Endothelial cell of umbilical vein (primary cell): ENCODE measurements around the gene HAUS6. TPM values are rescaled to one million over a fixed set of nuclear protein-coding genes. Genes with fewer than 3 reads are reported as not detected.

Source experiments
- BruUV-seq: library from RNA; stranded (reverse); fragments of 400-500 nt; replicated peaks from 2 replicates; lab custom pipeline; 2021; lab: Mats Ljungman, UMichigan
- CTCF ChIA-PET: fragments of 300-600, 350-600 bp; sonication (Branson Sonifier 250); formaldehyde crosslinking; loops from one replicate; lab custom pipeline; 2021; ENCODE audit warnings: antibody characterized with exemption, inconsistent platforms; lab: Charles Lee
- POLR2A ChIA-PET: fragments of 300-600, 350-600 bp; sonication (Branson Sonifier 250); formaldehyde crosslinking; loops from one replicate; lab custom pipeline; 2021; ENCODE audit warnings: antibody characterized with exemption, inconsistent platforms; lab: Charles Lee
- DNase-seq: peaks from one replicate; pipeline ENCODE4 v3.0.0-alpha.2; 2011; ENCODE audit warnings: low read depth, low spot score
- FAIRE-seq: peaks from 2 replicates; lab custom pipeline; 2011; peaks lifted over from hg19 to GRCh38; lab: Jason Lieb, UNC
- H2AFZ ChIP-seq: 2 replicates; pipeline ENCODE4 v1.6.0; 2012; ENCODE audit warnings: low read depth, low read length, control low read depth, inconsistent platforms
- H3K27ac ChIP-seq: 2 replicates; pipeline ENCODE4 v1.5.1; 2011; ENCODE audit warnings: low read depth, mild to moderate bottlenecking, control low read depth, low read length, moderate library complexity; ENCODE audit not compliant: insufficient read depth
- H3K27me3 ChIP-seq, 2 experiments: 2 replicates each; pipeline versions ENCODE4 v1.6.0 to v1.6.1; 2011; ENCODE audit warnings: low read length in 2 of 2, mixed read lengths in 1 of 2; ENCODE audit not compliant: control insufficient read depth in 2 of 2, insufficient read depth in 2 of 2
- H3K36me3 ChIP-seq, 2 experiments: 2 replicates in 1 of 2; 3 replicates in 1 of 2; pipeline ENCODE4 v1.5.1; 2011; ENCODE audit warnings: low read length in 2 of 2, mild to moderate bottlenecking in 1 of 2, moderate library complexity in 1 of 2; ENCODE audit not compliant: control insufficient read depth in 2 of 2, insufficient read depth in 2 of 2; ENCODE audit errors: extremely low read depth in 1 of 2
- H3K4me1 ChIP-seq: 3 replicates; pipeline ENCODE4 v1.5.1; 2011; ENCODE audit warnings: mild to moderate bottlenecking, low read length; ENCODE audit not compliant: control insufficient read depth, insufficient read depth; ENCODE audit errors: extremely low read depth
- H3K4me2 ChIP-seq: 2 replicates; pipeline ENCODE4 v1.6.1; 2011; ENCODE audit warnings: low read length, control low read depth, mixed read lengths; ENCODE audit not compliant: insufficient read depth
- H3K4me3 ChIP-seq, 3 experiments: fragments of 200-600 bp in 1 of 3; sonication (generic), shearing (Covaris generic) in 1 of 3; replicated peaks in 1 of 3; 2 replicates each; pipeline ENCODE4 v1.5.1; 2011 to 2016; ENCODE audit warnings: control low read depth in 3 of 3, low read length in 3 of 3, mild to moderate bottlenecking in 2 of 3, inconsistent platforms in 1 of 3, low read depth in 1 of 3, moderate library complexity in 1 of 3; ENCODE audit not compliant: insufficient read depth in 1 of 3
- H3K79me2 ChIP-seq: 2 replicates; pipeline ENCODE4 v1.6.0; 2012; ENCODE audit warnings: low read length, inconsistent platforms; ENCODE audit not compliant: control insufficient read depth, insufficient read depth
- H3K9ac ChIP-seq: replicated peaks from 2 replicates; pipeline ENCODE3; 2011; ENCODE audit warnings: low read length, control low read depth; ENCODE audit not compliant: insufficient read depth; ENCODE audit errors: extremely low read depth
- H3K9me1 ChIP-seq: replicated peaks from 3 replicates; pipeline ENCODE4 v1.6.0; 2011; ENCODE audit warnings: mild to moderate bottlenecking, low read length; ENCODE audit not compliant: control insufficient read depth, insufficient read depth; ENCODE audit errors: extremely low read depth
- H3K9me3 ChIP-seq: replicated peaks from 2 replicates; pipeline ENCODE4 v1.5.1; 2012; ENCODE audit warnings: low read length, inconsistent platforms; ENCODE audit not compliant: control insufficient read depth, insufficient read depth
- H4K20me1 ChIP-seq: replicated peaks from 2 replicates; pipeline ENCODE3; 2011; ENCODE audit warnings: mild to moderate bottlenecking, low read length; ENCODE audit not compliant: control insufficient read depth, insufficient read depth; ENCODE audit errors: extremely low read depth
- CTCF ChIP-seq, 2 donors: IDR thresholded peaks; 1 replicate in 1 of 2; 2 replicates in 1 of 2; pipeline ENCODE4 v1.5.1; 2011; ENCODE audit warnings: low read length in 2 of 2, mild to moderate bottlenecking in 2 of 2, moderate library complexity in 2 of 2, control low read depth in 1 of 2, inconsistent platforms in 1 of 2, low read depth in 1 of 2; ENCODE audit not compliant: insufficient read depth in 1 of 2; ENCODE audit errors: extremely low read depth in 1 of 2
- EZH2 ChIP-seq: IDR thresholded peaks from 2 replicates; pipeline ENCODE4 v1.6.1; 2012; ENCODE audit warnings: borderline replicate concordance, low read depth, mild to moderate bottlenecking, moderate library complexity, low read length, inconsistent platforms; ENCODE audit not compliant: severe bottlenecking
- FOS ChIP-seq: IDR thresholded peaks from 2 replicates; pipeline ENCODE4 v1.6.1; 2011; ENCODE audit warnings: mild to moderate bottlenecking, low read length, moderate library complexity, borderline replicate concordance; ENCODE audit not compliant: insufficient read depth
- GATA2 ChIP-seq: IDR thresholded peaks from 2 replicates; pipeline ENCODE4 v1.7.0; 2011; ENCODE audit warnings: low read depth, mild to moderate bottlenecking, moderate library complexity, mixed read lengths, low read length; ENCODE audit not compliant: insufficient read length, insufficient read depth
- MYC ChIP-seq: IDR thresholded peaks from one replicate; pipeline ENCODE4 v1.6.1; 2011; ENCODE audit warnings: mild to moderate bottlenecking, low read depth, low read length
- POLR2A ChIP-seq: IDR thresholded peaks from 2 replicates; pipeline ENCODE4 v1.6.1; 2012; ENCODE audit warnings: low read depth, mild to moderate bottlenecking, control low read depth, low read length
- dilution Hi-C: fragments of 300-500 bp; cut with MboI; formaldehyde crosslinking; loops from one replicate; pipeline ENCODE4 v1.15.0; 2019; ENCODE audit warnings: low sequenced_read_pairs; ENCODE audit not compliant: extremely low pct_ligation_motif_present
- intact Hi-C: fragments of 100-400 bp; cut with micrococcal nuclease; formaldehyde crosslinking; loops from one replicate; pipeline ENCODE4 v1.10.0; 2022
- polyA plus RNA-seq, 4 experiments: library from polyadenylated mRNA; depleted of rRNA in 3 of 4; stranded (reverse) in 3 of 4; unstranded in 1 of 4; fragments of >200 nt; gene quantifications; 2 replicates each; pipeline versions ENCODE4 v1.2.1 to v1.2.3, GENCODE V29; 2011 to 2012; ENCODE audit warnings: missing spikeins in 1 of 4
- total RNA-seq: library from RNA; stranded (reverse); gene quantifications from 2 replicates; pipeline ENCODE4 v1.2.3, GENCODE V29; 2021

The HAUS6 gene
- total and polyA plus RNA-seq, 2 donors (not counting 3 experiments of a cell fraction or from before 2014, with no cell fraction given): 4.5 to 19.6 TPM

GRCh38 chr9:19148187-19148586 lies 45.5 kb upstream of the HAUS6 start:
- H3K4me1 ChIP-seq: no peaks in the 10 kb centered on the region
- no peak overlapping the region for H3K27ac ChIP-seq
- H3K79me2 ChIP-seq: no peaks in the 10 kb centered on the region
- no peaks in the 10 kb centered on the region for H3K9me1 ChIP-seq
- intact Hi-C loops (no loop called here), dilution Hi-C loops (no loop called here)
- no peaks in the 10 kb centered on the region for H3K36me3 ChIP-seq
- TF ChIP-seq POLR2A: no peak
- TF ChIP-seq GATA2: no peak
- no peak for TF ChIP-seq MYC
- TF ChIP-seq EZH2: no peak
- TF ChIP-seq CTCF (IDR thresholded peaks at IDR 0.05; ENCODE audit: extremely low read depth in 1 of 2, insufficient read depth in 1 of 2, low read depth in 1 of 2, low read length in 2 of 2): no peak
- no peak for TF ChIP-seq FOS
- H2AFZ ChIP-seq: no peak overlapping the region
- no peak overlapping the region for H3K4me2 ChIP-seq
- ChIA-PET CTCF (no interaction called here), POLR2A (no interaction called here)
- no peaks in the 10 kb centered on the region for H3K9me3 ChIP-seq
- BruUV-seq: no TSS peak
- DNase-seq (no peak), FAIRE-seq (no peak)
- no peak overlapping the region for H3K4me3 ChIP-seq
- no peaks in the 10 kb centered on the region for H4K20me1 ChIP-seq
- no peak overlapping the region for H3K9ac ChIP-seq
- H3K27me3 ChIP-seq: no peaks in the 10 kb centered on the region
